ENCODE results near the gene PRELID1. TPM values are rescaled to one million over a fixed set of nuclear protein-coding genes. Genes with fewer than 3 reads are reported as not detected.

PRELID1 gene
- total RNA-seq, 2 experiments from 2014 or later = 232 to 249 TPM

DNA sequence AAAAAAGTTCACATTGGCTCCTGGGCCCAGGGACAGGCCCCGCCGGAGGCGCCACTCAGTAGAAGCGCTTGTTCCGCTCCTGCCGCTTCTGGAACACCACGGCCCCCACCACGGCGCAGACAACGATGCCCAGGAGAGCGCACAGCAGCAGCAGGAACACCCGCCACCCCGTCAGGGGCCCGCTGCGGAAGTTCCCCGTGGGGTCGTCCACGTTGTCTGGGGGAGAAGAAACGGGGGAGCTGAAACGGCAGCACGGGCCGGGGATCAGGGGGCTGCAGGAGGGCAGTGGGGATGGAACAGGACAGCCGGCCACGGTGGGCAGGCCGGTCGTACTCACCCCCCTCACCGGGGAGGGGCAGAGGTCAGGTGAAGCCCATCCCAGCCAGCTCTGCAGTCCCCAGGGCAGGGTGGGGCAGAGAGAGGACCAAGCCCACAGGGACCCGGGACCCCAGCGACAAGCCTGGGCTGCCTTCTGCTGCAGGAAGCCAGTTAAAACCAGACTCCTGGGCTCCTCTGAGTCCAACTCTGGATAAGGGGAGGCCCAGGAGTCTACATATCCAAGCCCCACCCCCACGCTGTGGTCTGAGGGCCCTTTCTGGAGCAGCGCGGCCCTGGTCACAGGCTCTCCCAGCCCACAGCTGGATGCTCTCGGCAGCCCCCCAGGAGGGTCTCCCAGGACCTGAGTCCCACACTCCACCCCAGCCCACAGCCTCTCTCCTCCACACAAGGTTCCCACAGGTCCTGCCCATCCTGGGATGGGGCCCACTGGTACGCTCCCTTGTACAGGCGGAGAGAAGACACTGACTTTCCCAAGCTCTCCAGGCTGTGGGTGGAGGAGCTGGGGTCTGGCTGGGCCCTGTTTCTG lies 28.7 kb downstream of the PRELID1 start:
- ChIA-PET CTCF (ENCODE audit: unreplicated experiment) (interaction anchor here (0.7 kb wide), 1 partner anchor 140 kb away, joined by 3 read pairs; no protein-coding TSS in a partner anchor), POLR2A (no interaction called here)
- H3K4me1 ChIP-seq (ENCODE audit: insufficient read depth, low read length, poor library complexity, severe bottlenecking) = peaks cover 3% of the 10 kb centered on the region
- H3K79me2 ChIP-seq (ENCODE audit: insufficient read depth, low read depth, low read length) = no peaks in the 10 kb centered on the region
- H3K27ac ChIP-seq (ENCODE audit: low read depth, low read length, poor library complexity, severe bottlenecking) = no peak overlapping the region
- H2AFZ ChIP-seq (ENCODE audit: low read length) = no peak overlapping the region
- H3K36me3 ChIP-seq (ENCODE audit: insufficient read depth, low read length) = peaks cover 84% of the 10 kb centered on the region
- no peak overlapping the region for H3K4me2 ChIP-seq (ENCODE audit: low read length)
- H3K9me2 ChIP-seq (ENCODE audit: insufficient read depth, low read length) = no peaks in the 10 kb centered on the region
- H4K20me1 ChIP-seq (ENCODE audit: insufficient read depth, low read length) = no peaks in the 10 kb centered on the region
- H3K9me3 ChIP-seq (ENCODE audit: low read length) = no peaks in the 10 kb centered on the region
- no peak overlapping the region for H3K4me3 ChIP-seq (ENCODE audit: low read depth, low read length, poor library complexity, severe bottlenecking)
- intact Hi-C loops (cut with micrococcal nuclease; ENCODE audit: unreplicated experiment) = no loop called here
- BruUV-seq (replicated peaks) = no TSS peak
- TF ChIP-seq, protein P1, sequence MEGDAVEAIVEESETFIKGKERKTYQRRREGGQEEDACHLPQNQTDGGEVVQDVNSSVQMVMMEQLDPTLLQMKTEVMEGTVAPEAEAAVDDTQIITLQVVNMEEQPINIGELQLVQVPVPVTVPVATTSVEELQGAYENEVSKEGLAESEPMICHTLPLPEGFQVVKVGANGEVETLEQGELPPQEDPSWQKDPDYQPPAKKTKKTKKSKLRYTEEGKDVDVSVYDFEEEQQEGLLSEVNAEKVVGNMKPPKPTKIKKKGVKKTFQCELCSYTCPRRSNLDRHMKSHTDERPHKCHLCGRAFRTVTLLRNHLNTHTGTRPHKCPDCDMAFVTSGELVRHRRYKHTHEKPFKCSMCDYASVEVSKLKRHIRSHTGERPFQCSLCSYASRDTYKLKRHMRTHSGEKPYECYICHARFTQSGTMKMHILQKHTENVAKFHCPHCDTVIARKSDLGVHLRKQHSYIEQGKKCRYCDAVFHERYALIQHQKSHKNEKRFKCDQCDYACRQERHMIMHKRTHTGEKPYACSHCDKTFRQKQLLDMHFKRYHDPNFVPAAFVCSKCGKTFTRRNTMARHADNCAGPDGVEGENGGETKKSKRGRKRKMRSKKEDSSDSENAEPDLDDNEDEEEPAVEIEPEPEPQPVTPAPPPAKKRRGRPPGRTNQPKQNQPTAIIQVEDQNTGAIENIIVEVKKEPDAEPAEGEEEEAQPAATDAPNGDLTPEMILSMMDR (conservative IDR thresholded peaks at IDR 0.05; ENCODE audit: low read length) = no peak
- no peak for TF ChIP-seq EZH2phosphoT487 (IDR thresholded peaks at IDR 0.05; ENCODE audit: borderline replicate concordance, low read depth, low read length)
- no peak for DNase-seq (ENCODE audit: low spot score)

DNA sequence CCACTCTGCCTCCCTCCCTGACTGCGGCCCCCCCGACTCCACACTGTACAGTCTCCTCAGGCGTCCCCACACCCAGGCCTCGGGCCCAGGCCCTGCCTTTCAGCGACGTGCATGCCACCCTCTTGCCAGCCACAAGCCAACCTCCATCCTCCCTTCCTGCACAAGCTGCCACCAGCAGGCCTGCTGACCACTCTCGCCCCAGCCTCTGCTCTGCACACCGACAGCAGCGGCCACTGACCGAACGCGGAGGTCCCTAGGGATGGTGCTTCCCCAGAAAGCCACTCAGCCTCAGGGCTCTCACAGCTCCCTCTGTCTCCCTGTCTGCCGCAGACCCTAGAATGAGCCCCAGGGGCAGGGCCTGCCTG lies 29.3 kb downstream of the PRELID1 start:
- no TSS peak for BruUV-seq (replicated peaks)
- H3K9me2 ChIP-seq (ENCODE audit: insufficient read depth, low read length) = no peaks in the 10 kb centered on the region
- no peak overlapping the region for H3K27ac ChIP-seq (ENCODE audit: low read depth, low read length, poor library complexity, severe bottlenecking)
- H3K79me2 ChIP-seq (ENCODE audit: insufficient read depth, low read depth, low read length) = no peaks in the 10 kb centered on the region
- intact Hi-C loops (cut with micrococcal nuclease; ENCODE audit: unreplicated experiment) = no loop called here
- TF ChIP-seq, protein P1 (conservative IDR thresholded peaks at IDR 0.05; ENCODE audit: low read length) = no peak
- no peak for TF ChIP-seq EZH2phosphoT487 (IDR thresholded peaks at IDR 0.05; ENCODE audit: borderline replicate concordance, low read depth, low read length)
- DNase-seq (ENCODE audit: low spot score) = no peak
- no peaks in the 10 kb centered on the region for H4K20me1 ChIP-seq (ENCODE audit: insufficient read depth, low read length)
- H3K4me2 ChIP-seq (ENCODE audit: low read length) = no peak overlapping the region
- CTCF ChIA-PET (ENCODE audit: unreplicated experiment) = interaction anchor here (0.7 kb wide), 1 partner anchor 139 kb away, joined by 3 read pairs; no protein-coding TSS in a partner anchor
- POLR2A ChIA-PET = no interaction called here
- H3K9me3 ChIP-seq (ENCODE audit: low read length) = no peaks in the 10 kb centered on the region
- H3K4me3 ChIP-seq (ENCODE audit: low read depth, low read length, poor library complexity, severe bottlenecking) = no peak overlapping the region
- peaks cover 84% of the 10 kb centered on the region for H3K36me3 ChIP-seq (ENCODE audit: insufficient read depth, low read length)
- no peak overlapping the region for H2AFZ ChIP-seq (ENCODE audit: low read length)
- peaks cover 3% of the 10 kb centered on the region for H3K4me1 ChIP-seq (ENCODE audit: insufficient read depth, low read length, poor library complexity, severe bottlenecking)

All from OCI-LY7 (cell line).